Ovary (tissue), 3 donors: ENCODE results near the gene OR3A1.
"Not testable (repeated sequence)": the region's sequence is repeated elsewhere in the genome, so short reads cannot be mapped to it uniquely, and the experiment has no call there.

Experiments used
- CTCF ChIP-seq, 3 donors: fragments of 450-650 bp in 2 of 3; fragments of 200-600 bp in 1 of 3; IDR thresholded peaks; one replicate each; pipeline versions ENCODE4 v1.5.1 to v1.8.0; 2016 to 2022; ENCODE audit warnings: antibody characterized with exemption in 3 of 3, mild to moderate bottlenecking in 1 of 3
- EP300 ChIP-seq: sonication (generic); formaldehyde crosslinking; IDR thresholded peaks from one replicate; pipeline ENCODE4 v1.6.1; 2017; ENCODE audit warnings: antibody characterized with exemption
- POLR2A ChIP-seq: fragments of 450-650 bp; IDR thresholded peaks from one replicate; pipeline ENCODE4 v1.6.1; 2017; ENCODE audit warnings: antibody characterized with exemption, mild to moderate bottlenecking, moderate library complexity
- donor health status: DM: no; HTN: no; CAD: no.

- TF ChIP-seq CTCF (IDR thresholded peaks at IDR 0.05); POLR2A; EP300: not testable (repeated sequence)
Observed at GRCh38 chr17:3241044-3241443, 57.1 kb downstream of the OR3A1 start.
